ENCODE measurements around the gene FEM1B. TPM values are rescaled to one million over a fixed set of nuclear protein-coding genes. Genes with fewer than 3 reads are reported as not detected.

Gene FEM1B
- total and polyA plus RNA-seq, 2 of the 8 experiments (the other 6 are each of a cell fraction or from before 2014, with no cell fraction given) = 36.1 to 83.8 TPM

- Histone ChIP-seq H2BK120ac (replicated peaks; ENCODE audit: low read depth, low read length) (no peak overlapping the region), H3K4me3 (ENCODE audit: extremely low read depth in 1 of 4, insufficient read depth in 2 of 4, low read depth in 3 of 4, low read length in 4 of 4) (no peak overlapping the region), H3K4me2 (ENCODE audit: insufficient read depth in 1 of 2, low read depth in 2 of 2, low read length in 2 of 2) (no peak overlapping the region), H3K56ac (replicated peaks; ENCODE audit: insufficient read length, low read depth, low read length) (no peak overlapping the region), H3K23me2 (ENCODE audit: low read depth, low read length) (peaks cover 13% of the 10 kb centered on the region), H4K91ac (replicated peaks; ENCODE audit: insufficient read length, low read length) (no peak overlapping the region), H2BK5ac (ENCODE audit: low read depth, low read length) (no peak overlapping the region), H3K79me1 (ENCODE audit: low read depth, low read length) (peaks cover 8% of the 10 kb centered on the region), H2BK12ac (ENCODE audit: low read depth, low read length) (no peak overlapping the region), H4K20me1 (replicated peaks in 1 of 2; ENCODE audit: control insufficient read depth in 1 of 2, insufficient read depth in 2 of 2, low read length in 2 of 2) (peaks cover 0 to 4% of the 10 kb centered on the region in 2 experiments), H4K8ac (ENCODE audit: extremely low read depth, insufficient read depth, low read length) (no peak overlapping the region), H3K23ac (ENCODE audit: insufficient read length) (no peak overlapping the region), H3K36me3 (ENCODE audit: control insufficient read depth in 2 of 4, insufficient read depth in 4 of 4, low read length in 3 of 4) (no peaks in the 10 kb centered on the region), H3K9me3 (ENCODE audit: insufficient read depth in 2 of 2, low read depth in 1 of 2, low read length in 1 of 2) (no peaks in the 10 kb centered on the region), H2BK20ac (ENCODE audit: low read length) (no peak overlapping the region), H3K9ac (replicated peaks in 1 of 4; ENCODE audit: extremely low read depth in 1 of 4, low read depth in 3 of 4, low read length in 3 of 4) (no peak overlapping the region), H2AFZ (ENCODE audit: low read length) (no peak overlapping the region), H3K79me2 (ENCODE audit: control insufficient read depth in 1 of 2, insufficient read depth in 2 of 2, low read length in 2 of 2) (peaks cover 6 to 11% of the 10 kb centered on the region in 2 experiments; a peak in 3 of 4 replicates), H3K27ac (ENCODE audit: low read depth, low read length) (no peak overlapping the region), H2BK15ac (ENCODE audit: low read length) (no peak overlapping the region), H2AK5ac (ENCODE audit: low read depth, low read length) (no peak overlapping the region), H3K14ac (ENCODE audit: insufficient read length) (no peak overlapping the region), H3K4ac (replicated peaks; ENCODE audit: insufficient read length, low read depth, low read length) (no peak overlapping the region), H3K27me3 (replicated peaks in 1 of 4; ENCODE audit: control insufficient read depth in 3 of 4, extremely low read depth in 1 of 4, insufficient read depth in 3 of 4, low read length in 3 of 4) (peaks cover 0 to 2% (median 0%) of the 10 kb centered on the region in 4 experiments; a peak in 1 of 7 replicates), H3K18ac (ENCODE audit: extremely low read depth, low read length) (no peak overlapping the region), H3K4me1 (replicated peaks in 1 of 4; ENCODE audit: control insufficient read depth in 3 of 4, insufficient read depth in 4 of 4, low read length in 3 of 4) (peaks cover 0 to 12% (median 8%) of the 10 kb centered on the region in 4 experiments; a peak in 6 of 7 replicates), H4K5ac (ENCODE audit: insufficient read length, low read depth, low read length) (no peak overlapping the region)
- ChIA-PET CTCF (ENCODE audit: partially characterized antibody) (interaction anchor here (1.0 to 6.3 kb wide), 3 partner anchors 73 to 717 kb away, joined by 5 to 26 read pairs (median 13); no protein-coding TSS in a partner anchor), POLR2A (ENCODE audit: partially characterized antibody) (interaction anchor here (0.8 to 1.2 kb wide), 2 partner anchors 8 to 17 kb away, joined by 3 read pairs; no protein-coding TSS in a partner anchor)
- 90% methylated on average over 6 of the region's 6 CpGs; no CpG with 5 or more reads in 1 of the 2 experiments for WGBS, 2 experiments (ENCODE audit: extremely low coverage in 1 of 2, insufficient coverage in 1 of 2, insufficient read length in 1 of 2, insufficient replicate concordance in 2 of 2, low coverage in 1 of 2, low lambda C conversion rate in 2 of 2, missing lambda C conversion rate in 1 of 2)
- DNase-seq (ENCODE audit: low read depth in 1 of 2, low spot score in 2 of 2) (peak in 1 of 2 experiments; percentile 35), FAIRE-seq (no peak)
- TF ChIP-seq SP1 (IDR thresholded peaks at IDR 0.05; ENCODE audit: low read depth, low read length) (no peak), POLR2AphosphoS5 (IDR thresholded peaks at IDR 0.05; ENCODE audit: low read depth, low read length) (no peak), RXRA (IDR thresholded peaks at IDR 0.05; ENCODE audit: insufficient read depth, low read depth, low read length) (no peak), KDM1A (IDR thresholded peaks at IDR 0.05; ENCODE audit: borderline replicate concordance, low read length) (no peak), CBX5 (IDR thresholded peaks at IDR 0.05; ENCODE audit: low read depth, low read length) (no peak), SIN3A (conservative IDR thresholded peaks at IDR 0.05 in 1 of 2, IDR thresholded peaks at IDR 0.05 in 1 of 2; ENCODE audit: low read depth in 1 of 2, low read length in 2 of 2) (no peak), POLR2A (IDR thresholded peaks at IDR 0.05; ENCODE audit: control extremely low read depth in 1 of 2, low read depth in 2 of 2, low read length in 2 of 2) (no peak), MAX (IDR thresholded peaks at IDR 0.05) (no peak), RBBP5 (IDR thresholded peaks at IDR 0.05; ENCODE audit: borderline replicate concordance, low read depth, low read length) (no peak), ZNF274 (IDR thresholded peaks at IDR 0.05; ENCODE audit: borderline replicate concordance, extremely low read depth, low read length) (no peak), SAP30 (IDR thresholded peaks at IDR 0.05; ENCODE audit: insufficient read depth, insufficient replicate concordance, low read length) (no peak), NANOG (IDR thresholded peaks at IDR 0.05; ENCODE audit: insufficient read depth, low read depth, low read length, poor library complexity, severe bottlenecking) (no peak), MAFK (IDR thresholded peaks at IDR 0.05; ENCODE audit: low read depth, low read length) (no peak)
Measured at GRCh38 chr15:68232937-68233336, 44.6 kb upstream of the FEM1B start.

All from H1 (cell line).